Left lung (tissue), 10 donors: ENCODE measurements around the gene IL36G. TPM values are rescaled to one million over a fixed set of nuclear protein-coding genes. Genes with fewer than 3 reads are reported as not detected.

Experiments
- ATAC-seq: fragments of 200-7000 bp; cut with Tn5 transposase; one replicate; pipeline ENCODE4 v1.9.1; 2020; ENCODE audit warnings: moderate library complexity
- DNase-seq, 4 donors: peaks; one replicate each; pipeline ENCODE4 v3.0.0-alpha.2; 2013 to 2020
- H3K27ac ChIP-seq, 2 donors: fragments of 200-600 bp; sonication (generic) in 1 of 2; one replicate each; pipeline versions ENCODE4 v1.5.0 to v1.8.0; 2020 to 2021
- H3K27me3 ChIP-seq, 2 donors: fragments of 200-600 bp; sonication (generic) in 1 of 2; one replicate each; pipeline versions ENCODE4 v1.5.0 to v1.8.0; 2020 to 2021
- H3K36me3 ChIP-seq, 2 donors: fragments of 200-600 bp; sonication (generic) in 1 of 2; one replicate each; pipeline versions ENCODE4 v1.5.0 to v1.8.0; 2020 to 2021
- H3K4me1 ChIP-seq, 2 donors: fragments of 200-600 bp; one replicate each; pipeline ENCODE4 v1.8.0; 2021
- H3K4me3 ChIP-seq, 2 donors: fragments of 200-600 bp; sonication (generic) in 1 of 2; one replicate each; pipeline versions ENCODE4 v1.5.0 to v1.8.0; 2020 to 2021; ENCODE audit warnings: mild to moderate bottlenecking in 1 of 2
- H3K9me3 ChIP-seq, 2 donors: fragments of 200-600 bp; sonication (generic) in 1 of 2; one replicate each; pipeline versions ENCODE4 v1.5.0 to v1.8.0; 2020 to 2021
- CTCF ChIP-seq, 2 donors: fragments of 200-600 bp; sonication (generic) in 1 of 2; IDR thresholded peaks; one replicate each; pipeline versions ENCODE4 v1.5.0 to v1.8.0; 2021; ENCODE audit warnings: antibody characterized with exemption in 2 of 2
- intact Hi-C, 2 donors: fragments of 100-400 bp; cut with DNase I; formaldehyde crosslinking; loops; one replicate each; pipeline versions ENCODE4 v1.11.2 to v1.14.2; 2022
- polyA plus RNA-seq, 6 donors: library from polyadenylated mRNA; unstranded; fragments of 120-200 nt; gene quantifications; one replicate each; pipeline ENCODE4 v1.2.1, GENCODE V29; 2013; ENCODE audit not compliant: insufficient read length in 6 of 6
- total RNA-seq, 2 donors: library from RNA; stranded (reverse); fragmentation: NEBNext Ultra II Directional; extraction: Animal tissue kit (Norgen Biotek cat#: 25700); gene quantifications; one replicate each; pipeline ENCODE4 v1.2.1, GENCODE V29; 2021
- donor health status: DM: no; HTN: yes; CAD: no.
- donor health status: DM: no; HTN: no; CAD: no.

Gene IL36G
- total and polyA plus RNA-seq, 8 donors, result 0.23 to 0.28 TPM; not detected in 6

GRCh38 chr2:112959109-112959812 is 18.5 kb upstream of the IL36G start:
- Histone ChIP-seq H3K9me3 (no peaks in the 10 kb centered on the region), H3K4me3 (no peak overlapping the region), H3K36me3 (no peaks in the 10 kb centered on the region), H3K27me3 (no peaks in the 10 kb centered on the region), H3K4me1 (no peaks in the 10 kb centered on the region), H3K27ac (no peak overlapping the region)
- ATAC-seq (no peak), DNase-seq (no peak)
- TF ChIP-seq CTCF (IDR thresholded peaks at IDR 0.05), result peak in 1 of 2 donors; percentile 3
- intact Hi-C loops, result no loop called here

DNA sequence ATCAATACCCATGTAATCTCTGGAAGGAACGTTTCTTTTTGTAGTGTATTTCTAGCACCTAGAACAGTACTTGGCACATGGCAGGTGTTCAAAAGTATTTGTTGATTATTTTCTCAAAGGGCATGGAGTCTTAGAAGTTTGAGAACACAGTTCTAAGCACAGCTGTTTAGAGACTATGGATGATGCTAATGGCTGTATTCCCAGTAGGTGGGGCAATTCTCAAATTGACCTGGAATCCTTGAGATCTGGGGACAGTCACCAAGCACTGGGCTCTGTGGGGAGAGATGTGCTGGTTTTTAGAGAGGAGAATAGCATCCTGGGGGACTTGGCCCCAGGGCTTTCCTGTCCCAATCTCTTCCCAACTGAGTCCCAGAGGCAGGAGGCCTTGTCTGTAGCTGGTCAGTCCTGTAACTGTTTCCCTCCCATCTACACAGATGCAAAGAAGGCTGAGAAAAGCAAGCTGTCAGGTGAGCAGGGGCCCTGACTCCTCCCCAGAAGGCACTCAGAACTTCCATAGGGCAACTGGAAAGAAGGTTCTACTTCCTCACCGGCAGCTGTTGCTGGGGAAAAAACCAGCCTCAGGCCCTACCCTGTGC is 17.5 kb upstream of the IL36G start:
- Histone ChIP-seq H3K4me3 (no peak overlapping the region), H3K9me3 (no peaks in the 10 kb centered on the region), H3K36me3 (no peaks in the 10 kb centered on the region), H3K4me1 (no peaks in the 10 kb centered on the region), H3K27me3 (no peaks in the 10 kb centered on the region), H3K27ac (no peak overlapping the region)
- DNase-seq (no peak), ATAC-seq (no peak)
- TF ChIP-seq CTCF (IDR thresholded peaks at IDR 0.05), result no peak
- intact Hi-C loops, result no loop called here

- no peak for TF ChIP-seq CTCF (IDR thresholded peaks at IDR 0.05)
- no peaks in the 10 kb centered on the region for H3K27me3 ChIP-seq
- no peak for DNase-seq
- no peaks in the 10 kb centered on the region for H3K9me3 ChIP-seq
- H3K4me1 ChIP-seq, result no peaks in the 10 kb centered on the region
- no peak overlapping the region for H3K4me3 ChIP-seq
- no peak overlapping the region for H3K27ac ChIP-seq
- no peak for ATAC-seq
- intact Hi-C loops, result no loop called here
- no peaks in the 10 kb centered on the region for H3K36me3 ChIP-seq
Measured at GRCh38 chr2:112962308-112963175, 15.3 kb upstream of the IL36G start.

DNA sequence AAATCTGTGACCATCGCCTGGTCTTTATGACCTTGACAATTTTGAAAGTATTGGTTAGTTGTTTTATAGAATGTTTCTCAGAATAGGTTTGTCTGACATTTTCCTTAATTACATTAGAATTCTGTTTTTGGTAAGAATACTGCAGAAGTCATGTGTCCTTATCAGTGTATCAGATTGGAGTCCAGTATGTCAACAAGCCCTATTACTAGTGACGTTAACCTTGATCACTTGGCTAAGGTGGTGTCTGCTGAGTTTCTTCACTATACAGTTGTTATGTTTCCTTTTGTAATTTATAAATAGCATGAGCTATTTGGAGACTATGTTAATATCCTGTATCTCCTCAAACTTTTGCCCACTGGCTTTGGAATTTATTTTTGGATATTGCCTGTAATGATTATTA is 10.8 kb upstream of the IL36G start:
- Histone ChIP-seq H3K36me3 (no peaks in the 10 kb centered on the region), H3K9me3 (no peaks in the 10 kb centered on the region), H3K27ac (no peak overlapping the region), H3K4me3 (no peak overlapping the region), H3K4me1 (no peaks in the 10 kb centered on the region), H3K27me3 (no peaks in the 10 kb centered on the region)
- no peak for TF ChIP-seq CTCF (IDR thresholded peaks at IDR 0.05)
- ATAC-seq (no peak), DNase-seq (no peak)
- intact Hi-C loops, result no loop called here
